ENCODE measurements around the gene SNCG.
A peak's percentile ranks its signal among the peaks of the same experiment; 100 is the strongest.
"Not testable (repeated sequence)": the region's sequence is repeated elsewhere in the genome, so short reads cannot be mapped to it uniquely, and the experiment has no call there.

SNCG gene

DNA sequence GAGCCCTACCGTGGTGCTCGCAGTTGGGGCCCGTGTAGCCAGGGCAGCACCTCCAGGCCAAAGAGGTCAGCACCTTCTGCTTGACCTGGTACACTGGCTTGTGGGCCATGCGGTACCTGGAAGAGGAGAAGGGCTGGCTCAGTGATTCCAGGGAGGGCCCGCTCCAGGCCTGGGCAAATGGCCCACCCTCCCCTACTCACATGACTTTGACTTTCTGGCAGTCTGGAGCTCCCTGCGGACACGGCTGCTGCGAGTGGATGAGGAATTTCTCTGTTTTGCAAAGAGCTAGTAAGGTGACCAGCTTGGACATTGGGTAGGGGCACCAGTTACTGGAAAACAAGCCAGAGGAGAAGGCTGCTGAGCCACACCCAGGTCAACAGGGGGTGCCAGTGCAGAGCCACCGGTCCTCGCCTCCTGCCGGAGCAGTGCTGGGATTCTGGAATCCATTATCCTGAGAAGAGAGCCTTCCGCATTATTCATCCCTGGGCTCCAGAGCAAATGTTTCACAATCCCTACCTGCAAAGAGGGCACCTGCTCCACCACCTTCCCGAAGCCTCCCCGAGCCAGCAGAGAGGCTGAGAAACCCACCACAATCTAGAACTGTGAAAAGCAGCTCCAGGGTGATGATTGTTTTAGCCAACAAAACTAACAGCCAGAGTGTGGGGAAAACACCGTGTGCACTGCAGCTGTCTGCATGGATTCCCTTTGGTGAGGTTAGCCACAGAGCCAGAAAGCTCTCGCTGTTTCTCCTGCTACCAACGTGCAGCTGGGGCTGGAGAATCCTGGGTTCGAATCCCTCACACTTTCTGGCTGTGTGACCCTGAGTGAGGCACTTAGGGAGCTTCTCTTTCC, 12.8 kb upstream of the SNCG start:
- DNase-seq: peak; percentile 40

DNA sequence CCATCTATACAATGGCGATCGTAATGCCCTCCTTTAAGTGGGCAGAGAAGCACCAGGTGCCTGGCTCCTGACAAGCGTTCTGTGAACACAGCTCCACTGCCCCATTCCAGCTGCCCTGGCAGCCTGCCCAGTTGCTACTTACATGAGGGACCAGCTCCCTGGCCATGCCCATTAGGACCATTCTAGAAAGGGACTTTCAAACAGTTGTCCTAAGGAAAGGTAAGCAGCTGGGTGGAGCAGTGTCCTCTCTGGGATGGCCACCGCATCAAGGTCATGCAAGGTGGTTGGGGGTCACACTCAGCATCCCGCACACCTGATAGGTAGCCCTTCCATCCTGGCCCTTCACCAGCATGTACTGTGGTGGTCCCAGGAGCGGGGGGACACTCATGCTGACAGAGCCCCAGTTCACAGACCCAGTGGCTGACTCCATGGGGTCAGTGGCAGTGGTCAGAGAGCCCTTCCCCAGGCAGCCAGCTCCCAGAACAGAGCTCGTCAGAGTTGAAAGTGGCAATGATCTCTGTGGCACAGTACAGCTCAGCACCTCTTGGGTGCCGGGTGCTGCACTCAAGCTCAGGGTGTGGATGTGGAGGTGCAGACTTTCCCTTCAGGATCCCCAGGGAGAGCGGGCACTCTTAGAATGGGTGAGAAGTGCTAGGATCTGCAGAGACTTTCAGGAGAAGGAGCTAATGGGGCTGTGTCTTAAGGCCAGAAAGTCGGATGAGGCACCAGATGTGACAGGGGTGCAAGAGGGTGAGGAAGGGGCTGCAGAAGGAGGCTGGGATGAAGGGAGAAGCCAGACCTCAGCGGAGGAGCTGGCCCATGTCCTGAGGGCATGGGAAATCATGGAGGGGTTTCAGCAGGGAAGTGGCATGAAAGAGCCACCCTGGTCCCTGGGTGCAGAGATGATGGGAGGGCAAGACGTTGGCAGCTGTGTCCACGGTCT, 11.9 kb upstream of the SNCG start:
- no peak for DNase-seq

DNA sequence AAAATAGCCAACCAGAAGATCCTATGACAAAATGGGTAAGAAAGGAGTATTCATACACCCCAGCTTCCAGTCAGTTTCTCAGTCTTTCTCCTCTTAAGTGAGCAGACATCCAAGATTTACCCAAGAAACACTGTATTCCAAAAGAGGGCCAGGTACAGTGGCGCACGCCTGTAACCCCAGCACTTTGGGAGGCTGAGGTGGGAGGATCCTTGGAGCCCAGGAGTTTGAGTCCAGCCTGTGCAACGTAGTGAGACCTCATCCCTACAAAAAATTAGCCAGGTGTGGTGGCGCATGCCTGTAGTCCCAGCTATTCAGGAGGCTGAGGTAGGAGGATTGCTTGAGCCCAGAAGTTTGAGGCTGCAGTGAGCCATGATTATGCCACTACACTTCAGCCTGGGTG, 10.6 kb upstream of the SNCG start:
- not testable (repeated sequence) for DNase-seq

DNA sequence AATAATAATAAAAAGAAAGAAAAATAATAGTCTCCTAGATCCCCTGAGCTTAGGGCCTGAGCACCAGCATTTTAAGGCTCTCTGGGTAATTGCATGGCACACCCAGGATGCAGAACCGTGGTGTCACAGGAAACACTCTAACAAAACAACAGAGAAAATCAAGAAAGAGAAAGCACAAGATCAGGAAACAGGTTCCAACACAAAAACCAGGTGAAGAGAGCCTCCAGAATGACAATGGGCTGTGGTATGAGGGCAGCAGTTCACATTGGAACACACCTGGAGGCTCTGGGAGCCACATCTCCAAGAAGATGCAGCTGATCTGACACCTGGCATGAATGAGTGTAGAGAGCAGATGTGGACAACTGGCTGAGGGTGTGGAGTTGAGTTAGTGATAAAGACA, 8.1 kb upstream of the SNCG start:
- DNase-seq: no peak

DNA sequence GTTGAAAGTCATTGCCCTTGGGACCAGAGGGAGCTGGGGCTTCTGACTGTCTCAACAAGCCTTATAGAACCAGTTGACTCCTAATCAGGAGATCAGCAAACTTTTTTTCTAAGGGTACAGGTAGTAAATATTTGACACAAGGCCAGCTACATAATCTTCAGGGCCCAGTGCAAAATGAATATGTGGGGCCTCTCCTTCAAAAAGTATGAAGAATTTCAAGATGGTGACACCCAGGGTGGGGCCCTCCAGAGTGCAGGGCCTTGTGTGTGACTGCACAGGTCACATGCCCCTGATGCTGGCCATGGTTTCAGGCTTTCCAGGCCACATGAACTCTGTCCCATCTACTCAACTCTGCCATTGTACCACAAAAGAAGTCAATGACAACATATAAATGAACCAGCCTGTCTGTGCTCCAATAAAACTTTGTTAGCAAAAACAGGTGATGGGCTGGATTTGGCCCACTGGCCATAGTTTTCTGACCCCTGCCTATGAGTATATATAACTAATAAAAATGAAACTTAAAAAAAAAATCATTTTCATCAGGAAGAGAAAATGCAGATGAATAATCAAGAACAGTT, 7.1 kb upstream of the SNCG start:
- no peak for DNase-seq

DNA sequence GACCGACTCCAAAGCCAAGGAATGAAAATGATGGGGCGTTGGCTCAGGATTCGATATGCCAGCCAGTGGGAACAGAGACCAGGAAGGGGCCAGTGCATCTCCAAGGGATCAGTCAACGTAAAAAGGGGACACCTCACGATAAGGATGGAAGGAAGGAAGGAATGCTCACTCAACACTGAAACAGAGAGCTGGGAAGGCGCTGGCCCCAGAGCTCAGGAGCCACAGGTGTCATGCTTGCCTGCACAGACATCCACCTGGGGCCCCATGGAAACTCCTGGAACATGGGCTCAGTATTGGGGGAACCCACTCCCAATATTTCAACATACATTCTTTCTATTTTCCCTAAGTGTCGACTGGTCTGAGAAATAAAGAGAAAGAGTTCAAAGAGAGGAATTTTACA, 6.3 kb upstream of the SNCG start:
- no peak for DNase-seq

DNA sequence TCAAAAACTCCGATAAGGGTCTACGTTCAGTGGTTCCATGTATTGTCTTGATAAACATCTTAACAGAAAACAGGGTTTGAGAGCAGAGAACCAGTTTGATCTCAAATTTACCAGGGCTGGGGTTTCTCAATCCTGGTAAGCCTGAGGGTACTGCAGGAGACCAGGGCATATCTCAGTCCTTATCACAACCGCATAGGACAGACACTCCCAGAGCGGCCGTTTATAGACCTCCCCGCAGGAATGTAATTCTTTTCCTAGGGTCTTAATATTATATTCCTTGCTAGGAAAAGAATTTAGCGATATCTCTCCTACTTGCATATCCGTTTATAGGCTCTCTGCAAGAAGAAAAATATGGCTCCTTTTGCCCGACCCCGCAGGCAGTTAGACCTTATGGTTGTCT, 5.7 kb upstream of the SNCG start:
- not testable (repeated sequence) for DNase-seq

DNA sequence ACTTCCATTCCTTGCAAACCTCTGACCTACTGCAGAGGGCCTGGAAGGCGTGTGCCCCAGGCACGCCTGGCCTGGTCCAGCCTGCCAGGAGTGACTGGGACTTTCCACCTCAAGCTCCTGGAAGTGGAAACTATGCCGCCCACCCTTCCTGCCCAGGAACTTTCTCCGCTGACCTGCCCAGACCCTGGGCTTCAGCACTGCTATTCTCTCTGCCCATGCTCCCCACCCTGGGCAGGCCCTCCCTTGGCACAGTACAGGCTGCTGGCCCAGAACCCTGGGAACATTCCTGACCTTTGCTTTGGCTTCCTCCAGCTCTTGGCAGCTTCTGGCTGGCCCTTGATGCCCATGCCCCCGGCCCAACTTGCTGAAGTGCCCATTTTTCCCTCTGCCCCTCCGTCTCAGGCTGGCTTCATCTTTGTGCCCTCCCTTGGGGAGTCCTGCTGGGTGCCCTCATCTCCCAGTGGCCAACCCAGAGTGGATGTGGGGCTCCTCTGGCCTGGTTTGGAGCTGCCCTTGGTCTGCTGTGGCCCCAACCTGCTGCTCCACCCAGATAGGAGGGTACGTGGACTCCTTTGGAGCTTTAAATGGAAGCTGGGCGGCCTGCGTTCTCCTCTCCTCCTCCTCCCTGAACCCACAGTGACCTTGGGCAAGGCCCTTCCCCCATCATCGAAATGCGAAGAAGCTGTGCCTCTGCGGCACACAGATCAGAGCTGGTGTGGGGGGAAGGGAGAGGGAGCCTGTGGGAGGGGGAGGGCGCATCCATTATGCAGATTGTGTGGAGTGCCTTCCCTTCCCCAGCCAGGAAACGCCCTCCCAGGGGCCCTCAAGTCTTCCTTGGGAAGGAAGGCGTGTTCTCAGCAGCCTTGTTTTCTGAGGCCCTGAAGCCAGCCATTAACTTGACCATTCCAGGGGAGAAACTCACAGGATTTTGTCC, 4.4 kb upstream of the SNCG start:
- DNase-seq: peak; percentile 79

DNA sequence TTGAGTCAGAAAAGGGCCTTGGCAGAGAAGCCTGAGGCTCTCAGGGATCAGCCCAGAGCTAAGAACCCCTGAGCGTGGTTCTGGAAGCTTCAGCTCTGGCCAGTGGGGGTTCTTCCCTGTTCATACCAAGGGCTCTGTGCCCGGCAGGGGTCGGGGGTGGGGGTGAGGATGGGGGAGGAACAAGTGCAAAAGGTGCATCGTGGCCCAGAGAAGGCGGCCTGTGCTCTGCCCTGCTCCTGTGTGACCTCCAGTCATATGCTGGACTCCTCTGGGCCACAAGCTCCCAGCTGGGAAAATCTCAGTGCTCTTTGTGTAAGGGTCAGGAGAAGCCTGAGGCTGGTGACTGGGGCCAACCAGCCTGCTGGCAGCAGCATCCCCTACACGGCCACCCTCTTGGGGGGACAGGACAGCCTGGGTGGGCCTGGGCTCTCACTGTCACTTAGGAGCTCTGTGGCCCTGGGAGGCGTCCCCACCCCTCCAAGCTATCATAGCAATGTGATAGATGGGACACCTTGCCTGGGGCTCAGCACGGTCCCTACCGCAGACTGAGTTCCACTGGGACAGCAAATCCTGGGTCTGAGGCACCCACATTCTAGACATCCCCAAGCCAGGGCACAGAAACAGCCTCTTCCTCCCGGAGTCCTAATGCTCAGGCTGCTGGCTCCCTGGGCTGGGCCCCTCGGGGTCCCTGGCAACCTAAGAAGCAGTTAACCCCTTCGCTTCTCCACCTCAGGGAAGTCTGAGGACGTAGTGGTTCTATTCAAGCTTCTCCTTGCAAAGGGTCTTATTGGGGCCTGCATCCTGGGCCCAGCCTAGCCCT, 3.5 kb upstream of the SNCG start:
- no peak for DNase-seq

DNA sequence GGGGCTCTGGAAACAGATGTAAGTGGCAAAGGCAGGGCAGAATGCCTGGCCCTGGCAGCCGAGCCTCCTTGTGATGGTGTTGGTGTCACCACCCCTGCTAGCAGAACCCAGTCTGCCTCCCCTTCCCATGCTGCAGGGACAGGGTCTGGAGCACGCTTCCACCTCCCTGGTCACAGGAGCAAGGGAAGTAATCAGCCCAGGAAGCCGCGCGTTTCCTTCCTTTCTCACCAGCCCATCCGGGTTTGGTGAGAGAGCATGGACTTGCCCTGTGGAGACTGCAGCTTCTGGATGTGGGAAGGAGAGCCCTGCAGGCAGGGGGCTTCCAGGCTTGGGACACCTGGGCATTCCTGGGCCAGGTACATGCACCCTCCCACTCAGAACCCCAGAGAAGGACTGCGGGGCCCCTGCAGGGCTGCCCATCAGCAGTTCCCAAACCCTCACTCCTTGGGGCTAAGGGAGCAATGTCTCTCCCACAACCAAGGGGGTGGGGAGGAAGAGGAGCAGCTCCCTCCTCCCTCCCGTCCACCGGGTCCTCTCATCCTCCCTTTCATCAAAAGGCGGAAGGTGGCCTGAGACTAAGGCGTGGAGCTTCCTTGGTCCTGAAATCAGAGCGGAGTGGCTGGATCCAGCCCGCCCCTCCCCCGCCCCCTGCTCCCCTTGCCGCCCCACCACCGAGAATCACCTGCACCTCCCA, 2.8 kb upstream of the SNCG start:
- no peak for DNase-seq

DNA sequence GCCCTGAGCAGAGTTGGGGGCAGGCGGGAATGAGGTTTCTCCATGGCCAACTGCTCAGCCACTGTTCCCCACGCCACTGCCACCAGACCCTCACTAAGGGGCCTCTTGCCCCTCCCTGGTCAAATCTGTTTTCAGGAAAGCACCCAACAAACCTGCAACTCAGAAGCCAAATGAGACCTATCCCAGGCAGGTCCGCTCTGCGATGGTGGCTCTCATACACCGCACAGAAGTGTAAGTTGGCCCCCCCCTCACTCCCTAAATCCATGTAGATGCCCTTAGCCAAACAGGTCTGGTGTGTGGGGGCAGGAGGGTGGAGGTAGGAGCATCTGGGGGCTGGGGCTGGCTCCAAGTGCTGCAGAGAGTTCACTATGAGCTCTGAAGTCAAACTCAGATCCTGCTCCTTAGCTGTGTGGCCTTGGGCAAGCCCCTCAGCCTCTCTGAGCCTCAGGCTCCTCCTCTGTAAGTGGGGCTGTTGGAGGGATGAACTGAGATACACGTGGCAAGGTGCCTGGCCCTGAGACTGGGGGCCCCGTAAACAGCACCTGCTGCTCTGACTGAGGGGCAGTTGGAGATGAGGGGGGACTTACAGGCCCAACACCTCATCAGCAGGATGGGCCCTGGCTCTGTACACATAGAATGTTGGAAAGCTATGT, 2.1 kb upstream of the SNCG start:
- DNase-seq: no peak

DNA sequence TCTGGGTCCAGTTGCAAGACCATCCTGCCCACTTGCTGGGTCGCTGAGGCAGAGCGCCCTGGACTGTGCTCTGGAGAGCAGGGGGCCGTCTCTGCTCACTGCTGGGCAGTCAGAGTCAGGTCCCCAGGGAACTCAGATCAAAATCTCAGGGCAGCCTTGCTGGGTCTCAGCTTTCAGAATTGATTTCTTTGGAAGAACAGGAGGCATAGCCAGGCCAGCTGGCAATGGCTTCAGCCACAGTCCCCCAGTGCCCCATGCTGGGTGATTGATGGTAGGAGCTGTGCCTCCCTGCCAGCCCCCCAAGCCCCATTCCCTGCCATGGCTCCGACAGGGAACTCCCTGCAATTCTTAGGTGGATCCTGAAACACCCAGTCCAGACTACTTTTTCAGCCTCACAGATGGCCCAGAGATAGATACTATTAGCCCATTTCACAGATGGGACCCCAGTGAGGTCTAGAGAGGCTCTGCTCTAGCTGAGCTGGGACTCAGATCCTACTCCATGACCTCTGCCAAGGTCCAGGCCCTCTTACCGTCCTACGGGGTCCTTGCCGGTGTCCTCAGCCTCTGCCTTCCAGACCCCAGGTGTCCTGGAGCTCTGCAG, 1.5 kb upstream of the SNCG start:
- DNase-seq: no peak

DNA sequence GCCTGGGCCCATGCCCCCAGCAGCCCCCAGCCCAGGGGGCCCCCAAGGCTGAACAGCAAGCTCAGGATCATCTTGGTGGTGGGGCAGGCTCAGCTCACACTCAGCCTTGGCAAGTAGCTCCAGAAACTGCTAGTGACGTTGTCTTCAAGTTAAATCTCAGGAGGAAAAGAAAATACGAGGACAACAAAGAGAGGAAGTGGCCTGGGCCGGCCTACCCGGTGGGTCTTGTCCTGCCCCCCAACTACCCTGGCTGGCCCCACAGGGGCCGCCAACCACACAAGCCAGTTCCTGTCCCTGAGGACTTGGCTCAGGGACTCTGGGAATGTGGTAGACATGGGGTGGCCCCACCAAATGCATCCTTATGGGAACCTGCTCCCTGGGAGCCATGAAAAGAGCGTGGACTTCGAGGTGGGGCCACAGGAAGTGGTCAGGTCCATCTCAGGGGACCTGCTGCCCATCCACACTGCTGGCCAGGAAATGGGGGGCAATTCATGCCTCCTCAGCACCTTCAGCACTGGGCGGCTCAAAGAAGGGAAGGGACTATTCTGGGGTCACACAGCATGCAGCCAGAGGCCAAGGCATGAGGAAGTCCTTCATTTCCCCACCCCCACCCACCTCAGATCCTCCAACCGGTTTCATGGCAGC, 806 bp upstream of the SNCG start, which contains the start of gene MMRN2:
Gene MMRN2 (minus strand): TSS at position 145 of the 645 bp plus-strand sequence. CDS start 74 bp downstream, at position 71.
- no peak for DNase-seq

DNA sequence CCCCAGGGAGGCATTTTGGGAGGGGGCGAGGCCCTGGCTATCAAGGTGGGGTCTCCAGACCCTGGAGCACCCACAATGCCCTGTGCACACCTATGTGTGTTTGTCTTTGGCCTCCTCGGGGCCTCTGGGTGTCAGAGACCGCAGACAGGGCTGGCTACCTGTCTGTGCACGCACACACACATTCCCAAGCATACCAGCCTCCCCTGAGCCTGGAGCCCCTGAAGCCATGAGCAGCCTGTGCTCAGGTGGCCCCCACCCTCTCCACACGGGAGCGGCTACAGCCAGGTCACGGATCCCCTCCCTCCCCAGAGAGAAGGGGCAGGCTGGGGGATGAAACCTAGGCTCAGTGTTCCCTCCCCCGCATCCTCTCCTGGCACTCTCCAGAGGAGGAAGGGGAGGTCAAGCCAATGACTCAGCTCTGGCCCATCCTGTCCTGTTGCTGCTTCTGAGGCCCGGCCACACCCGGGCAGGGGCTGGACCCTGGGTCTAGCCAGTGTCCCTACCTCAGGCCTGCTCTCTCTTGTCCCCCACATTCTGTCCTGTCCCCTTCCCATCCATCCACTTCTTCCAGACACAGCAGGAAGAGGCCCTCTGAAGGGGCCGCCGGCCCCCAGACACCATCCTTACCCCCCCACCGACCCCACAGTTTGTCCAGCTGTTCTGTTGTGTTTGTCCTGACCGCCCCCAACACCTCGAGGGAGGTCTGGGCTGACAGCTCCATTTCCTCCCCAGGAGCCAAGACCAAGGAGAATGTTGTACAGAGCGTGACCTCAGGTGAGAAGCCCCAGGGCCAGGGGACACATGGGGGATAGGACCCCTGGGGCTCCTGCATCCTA, 720 bp downstream of the SNCG start:
- DNase-seq: peak; percentile 40

DNA sequence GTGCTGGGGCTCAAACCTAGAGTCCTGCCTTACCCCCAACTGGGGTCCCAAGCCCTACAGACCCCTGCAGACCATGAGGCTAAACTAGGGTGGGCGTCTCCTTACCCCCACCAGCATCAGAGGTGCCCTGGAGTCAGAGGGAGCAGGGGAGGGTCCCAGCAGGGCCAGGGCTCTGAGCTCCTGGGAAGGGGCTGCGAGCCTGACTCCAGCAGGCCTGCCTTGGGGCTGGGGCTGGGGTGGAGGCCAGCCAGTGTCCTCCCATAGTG, 1.3 kb downstream of the SNCG start:
- no peak for DNase-seq

DNA sequence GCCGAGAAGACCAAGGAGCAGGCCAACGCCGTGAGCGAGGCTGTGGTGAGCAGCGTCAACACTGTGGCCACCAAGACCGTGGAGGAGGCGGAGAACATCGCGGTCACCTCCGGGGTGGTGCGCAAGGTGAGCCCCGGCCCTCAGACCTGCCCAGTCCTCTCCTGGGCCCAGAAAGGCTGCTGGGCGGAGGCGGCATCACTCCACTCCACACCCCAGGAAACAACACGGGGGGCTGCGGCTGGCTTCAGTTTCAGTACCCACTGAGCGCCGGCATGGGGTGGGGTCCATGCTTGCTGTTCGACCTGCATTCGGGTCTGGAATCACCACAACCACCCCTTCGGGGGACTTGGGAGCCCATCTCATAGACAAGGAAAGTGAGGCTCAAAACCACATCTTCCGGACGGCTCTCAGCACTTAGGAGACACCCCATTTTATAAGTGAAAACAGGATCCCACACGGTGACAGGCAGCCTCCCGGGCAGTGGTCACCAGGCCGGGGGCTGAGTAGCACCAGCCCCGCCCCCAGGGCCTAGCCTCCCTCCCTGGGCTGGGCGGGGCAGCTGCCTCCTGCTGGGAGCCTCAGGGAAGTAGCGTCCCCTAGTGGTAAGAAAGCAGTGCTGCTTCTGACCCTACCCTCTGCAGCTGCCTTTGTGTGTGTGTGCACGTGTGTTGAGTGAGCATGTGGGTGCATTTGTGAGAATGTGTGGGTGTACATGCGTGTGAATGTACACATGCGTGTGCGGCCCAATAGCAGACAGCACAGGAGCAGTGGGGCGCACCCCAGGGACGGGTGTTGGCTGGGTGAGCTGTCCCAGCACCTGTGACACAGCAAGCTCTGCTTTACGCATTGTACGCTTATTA, 1.8 kb downstream of the SNCG start:
- DNase-seq: peak; percentile 68

DNA sequence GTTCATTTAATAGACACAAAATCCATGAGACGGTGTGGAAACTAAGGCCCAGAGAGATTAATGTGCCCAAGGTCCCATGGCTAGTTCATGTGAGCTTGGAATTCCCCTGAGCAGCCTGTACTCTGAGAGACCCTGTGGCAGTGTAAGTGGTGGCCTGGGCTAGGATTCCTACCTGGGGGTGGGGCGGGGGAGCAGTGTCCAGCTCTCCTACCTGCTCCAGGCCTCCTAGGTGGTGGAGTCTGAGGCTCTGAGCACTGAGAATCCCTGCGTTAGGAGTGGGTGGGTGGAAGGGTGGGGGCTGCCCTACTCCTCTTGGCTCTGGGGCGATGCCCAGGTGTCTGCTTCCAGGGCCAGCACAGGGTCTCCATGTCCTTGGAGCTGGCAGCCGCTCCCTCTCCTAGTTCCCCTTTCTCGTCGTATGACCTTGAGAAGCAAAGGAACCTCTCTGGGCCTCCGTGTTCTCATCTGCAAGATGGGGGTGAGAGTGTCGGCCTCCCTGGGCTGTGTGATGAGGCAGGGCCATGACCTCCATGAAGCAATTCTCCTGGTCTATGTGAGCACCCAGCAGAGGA, 2.5 kb downstream of the SNCG start:
- no peak for DNase-seq

Measured in fibroblast of skin of right biceps (primary cell).